Ovary (tissue), 9 donors: ENCODE measurements around the gene NKAIN2. TPM values are rescaled to one million over a fixed set of nuclear protein-coding genes. Genes with fewer than 3 reads are reported as not detected.

Source experiments
- DNase-seq, 5 donors: peaks; one replicate each; pipeline ENCODE4 v3.0.0-alpha.2; 2019 to 2020
- H3K27ac ChIP-seq, 2 donors: fragments of 200-600 bp; one replicate each; pipeline versions ENCODE4 v1.5.1 to v1.8.0; 2019 to 2022
- H3K27me3 ChIP-seq: fragments of 200-600 bp; one replicate; pipeline ENCODE4 v1.8.0; 2022
- H3K36me3 ChIP-seq: fragments of 200-600 bp; sonication (generic); one replicate; pipeline ENCODE4 v1.5.1; 2019
- H3K4me1 ChIP-seq: one replicate; pipeline ENCODE4 v1.8.1; 2013; ENCODE audit warnings: mild to moderate bottlenecking, moderate library complexity; ENCODE audit not compliant: insufficient read depth
- H3K4me3 ChIP-seq: fragments of 200-600 bp; sonication (generic); one replicate; pipeline ENCODE4 v1.5.1; 2017
- H3K9me3 ChIP-seq, 2 donors: fragments of 200-600 bp in 1 of 2; sonication (generic) in 1 of 2; one replicate each; pipeline versions ENCODE4 v1.5.1 to v1.8.1; 2013 to 2019; ENCODE audit warnings: mild to moderate bottlenecking in 1 of 2, moderate library complexity in 1 of 2
- CTCF ChIP-seq, 3 donors: fragments of 450-650 bp in 2 of 3; fragments of 200-600 bp in 1 of 3; IDR thresholded peaks; one replicate each; pipeline versions ENCODE4 v1.5.1 to v1.8.0; 2016 to 2022; ENCODE audit warnings: antibody characterized with exemption in 3 of 3, mild to moderate bottlenecking in 1 of 3
- EP300 ChIP-seq: sonication (generic); formaldehyde crosslinking; IDR thresholded peaks from one replicate; pipeline ENCODE4 v1.6.1; 2017; ENCODE audit warnings: antibody characterized with exemption
- POLR2A ChIP-seq: fragments of 450-650 bp; IDR thresholded peaks from one replicate; pipeline ENCODE4 v1.6.1; 2017; ENCODE audit warnings: antibody characterized with exemption, mild to moderate bottlenecking, moderate library complexity
- WGBS, 3 donors: extraction: QIAGEN DNeasy Blood & Tissue Kit in 1 of 3; methylation state at CpG; one replicate each; pipeline versions ENCODE4 v1.1.5 to v1.1.7; 2013 to 2017; 5-methylcytosine and 5-hydroxymethylcytosine counted together
- intact Hi-C, 4 donors: fragments of 100-400 bp; cut with DNase I; formaldehyde crosslinking; loops; one replicate each; pipeline versions ENCODE4 v1.11.0 to v1.15.1; 2022 to 2023
- polyA plus RNA-seq, 2 donors: library from polyadenylated mRNA; stranded (reverse); fragments of 200-250 nt in 1 of 2; fragments of 350-450 nt in 1 of 2; fragmentation: Illumina TruSeq in 1 of 2; extraction: RNeasy Lipid Tissue Mini Kit (QIAGEN cat#74804) in 1 of 2; gene quantifications; one replicate each; pipeline ENCODE4 v1.2.3, GENCODE V29; 2013 to 2014
- total RNA-seq, 7 donors: library from RNA; depleted of rRNA in 2 of 7; stranded (reverse); fragments of >200 nt in 2 of 7; fragmentation: NEBNext Ultra II Directional in 3 of 7; extraction: Animal tissue kit (Norgen Biotek cat#: 25700) in 3 of 7; gene quantifications; one replicate each; pipeline versions ENCODE4 v1.1.0 to v1.2.4, GENCODE V29; 2016 to 2023
- donor health status: DM: no; HTN: no; CAD: no; lungs with moderate emphysema.
- donor health status: DM: no; HTN: no; CAD: no.
- donor health status: Bipolar disorder and iron deficiency.
- donor health status: DM: yes; HTN: yes; CAD: no.
- donor health status: DM: no; HTN: no; CAD: no.
- donor health status: DM: yes; HTN: yes; CAD: no.

NKAIN2 gene
- total and polyA plus RNA-seq, 9 donors, result 0.13 to 1.0 (median 0.40) TPM; not detected in 4

- H3K4me3 ChIP-seq, result no peak overlapping the region
- H3K9me3 ChIP-seq, result no peaks in the 10 kb centered on the region
- TF ChIP-seq CTCF (IDR thresholded peaks at IDR 0.05), result no peak
- no peak for TF ChIP-seq POLR2A
- TF ChIP-seq EP300, result no peak
- H3K4me1 ChIP-seq, result peaks cover 3% of the 10 kb centered on the region
- no peaks in the 10 kb centered on the region for H3K27me3 ChIP-seq
- WGBS, 3 donors, result 86 to 88% (median 87%) methylated on average over 3 of the region's 3 CpGs
- no peak overlapping the region for H3K27ac ChIP-seq
- DNase-seq, result no peak
- no peaks in the 10 kb centered on the region for H3K36me3 ChIP-seq
- intact Hi-C loops, result no loop called here
Observed at GRCh38 chr6:123808556-123808955, 4.9 kb downstream of the NKAIN2 start.

GRCh38 chr6:123810214-123810613 lies 6.5 kb downstream of the NKAIN2 start:
- no peaks in the 10 kb centered on the region for H3K9me3 ChIP-seq
- no peak for DNase-seq
- intact Hi-C loops, result no loop called here
- WGBS, 3 donors, result 88 to 92% (median 90%) methylated on average over 3 of the region's 3 CpGs
- TF ChIP-seq POLR2A (no peak), EP300 (no peak), CTCF (IDR thresholded peaks at IDR 0.05) (no peak)
- no peaks in the 10 kb centered on the region for H3K4me1 ChIP-seq
- H3K36me3 ChIP-seq, result no peaks in the 10 kb centered on the region
- H3K27ac ChIP-seq, result no peak overlapping the region
- no peaks in the 10 kb centered on the region for H3K27me3 ChIP-seq
- no peak overlapping the region for H3K4me3 ChIP-seq

- WGBS, 3 donors, result 90 to 97% (median 95%) methylated on average over 2 of the region's 2 CpGs
- Histone ChIP-seq H3K4me1 (no peaks in the 10 kb centered on the region), H3K27me3 (no peaks in the 10 kb centered on the region), H3K9me3 (no peaks in the 10 kb centered on the region), H3K4me3 (no peak overlapping the region), H3K27ac (no peak overlapping the region), H3K36me3 (no peaks in the 10 kb centered on the region)
- intact Hi-C loops, result no loop called here
- TF ChIP-seq POLR2A, result no peak
- no peak for TF ChIP-seq EP300
- TF ChIP-seq CTCF (IDR thresholded peaks at IDR 0.05), result no peak
- no peak for DNase-seq
Observed at GRCh38 chr6:123810948-123811347, 7.3 kb downstream of the NKAIN2 start.

- TF ChIP-seq POLR2A, result no peak
- no peak for TF ChIP-seq EP300
- no peak for TF ChIP-seq CTCF (IDR thresholded peaks at IDR 0.05)
- 58 to 64% (median 60%) methylated on average over 1 of the region's 1 CpG for WGBS, 3 donors
- Histone ChIP-seq H3K4me1 (no peaks in the 10 kb centered on the region), H3K36me3 (no peaks in the 10 kb centered on the region), H3K4me3 (no peak overlapping the region), H3K9me3 (no peaks in the 10 kb centered on the region), H3K27ac (no peak overlapping the region), H3K27me3 (no peaks in the 10 kb centered on the region)
- DNase-seq, result no peak
- intact Hi-C loops, result no loop called here
Observed at GRCh38 chr6:123811378-123811777, 7.7 kb downstream of the NKAIN2 start.

GRCh38 chr6:123812621-123813020 lies 9.0 kb downstream of the NKAIN2 start:
- Histone ChIP-seq H3K27ac (no peak overlapping the region), H3K4me1 (no peaks in the 10 kb centered on the region), H3K36me3 (no peaks in the 10 kb centered on the region), H3K9me3 (no peaks in the 10 kb centered on the region), H3K4me3 (no peak overlapping the region), H3K27me3 (no peaks in the 10 kb centered on the region)
- 72 to 80% (median 73%) methylated on average over 2 of the region's 2 CpGs for WGBS, 3 donors
- intact Hi-C loops, result no loop called here
- DNase-seq, result no peak
- TF ChIP-seq POLR2A, result no peak
- no peak for TF ChIP-seq EP300
- no peak for TF ChIP-seq CTCF (IDR thresholded peaks at IDR 0.05)
